Neural crest cell (in vitro differentiated cells): ENCODE results near the gene ERN1. TPM values are rescaled to one million over a fixed set of nuclear protein-coding genes. Genes with fewer than 3 reads are reported as not detected.
A peak's percentile ranks its signal among the peaks of the same experiment; 100 is the strongest.

ENCODE experiments used
- DNase-seq: peaks from one replicate; pipeline ENCODE4 v3.0.0; 2021; ENCODE audit warnings: low read depth, mixed read lengths, low spot score
- H3K27ac Mint-ChIP-seq: one replicate; pipeline ENCODE4 v1.8.0; 2021; ENCODE audit warnings: mild to moderate bottlenecking, mixed read lengths; ENCODE audit not compliant: unreplicated experiment
- H3K27me3 Mint-ChIP-seq: 2 replicates; pipeline ENCODE4 v1.8.0; 2021; ENCODE audit warnings: low read depth, mild to moderate bottlenecking, mixed read lengths
- H3K36me3 Mint-ChIP-seq: 2 replicates; pipeline ENCODE4 v1.8.0; 2021; ENCODE audit warnings: low read depth, mild to moderate bottlenecking, mixed read lengths
- H3K4me1 Mint-ChIP-seq: 2 replicates; pipeline ENCODE4 v1.8.0; 2021; ENCODE audit warnings: mixed read lengths
- H3K4me3 Mint-ChIP-seq: one replicate; pipeline ENCODE4 v1.8.0; 2021; ENCODE audit warnings: mild to moderate bottlenecking, mixed read lengths
- H3K9me3 Mint-ChIP-seq: 2 replicates; pipeline ENCODE4 v1.8.0; 2021; ENCODE audit warnings: mixed read lengths
- total RNA-seq: library from RNA; stranded (reverse); gene quantifications from 2 replicates; pipeline ENCODE4 v1.2.1, GENCODE V29; 2021
- TF ChIP-seq, protein P1 (sequence below): fragments of 200-600 bp; sonication (generic); conservative IDR thresholded peaks from 2 replicates; pipeline ENCODE4 v1.5.0; 2021; ENCODE audit warnings: antibody characterized with exemption, mild to moderate bottlenecking

Gene ERN1
- total RNA-seq, 1 donor from 2014 or later = 8.5 TPM

DNA sequence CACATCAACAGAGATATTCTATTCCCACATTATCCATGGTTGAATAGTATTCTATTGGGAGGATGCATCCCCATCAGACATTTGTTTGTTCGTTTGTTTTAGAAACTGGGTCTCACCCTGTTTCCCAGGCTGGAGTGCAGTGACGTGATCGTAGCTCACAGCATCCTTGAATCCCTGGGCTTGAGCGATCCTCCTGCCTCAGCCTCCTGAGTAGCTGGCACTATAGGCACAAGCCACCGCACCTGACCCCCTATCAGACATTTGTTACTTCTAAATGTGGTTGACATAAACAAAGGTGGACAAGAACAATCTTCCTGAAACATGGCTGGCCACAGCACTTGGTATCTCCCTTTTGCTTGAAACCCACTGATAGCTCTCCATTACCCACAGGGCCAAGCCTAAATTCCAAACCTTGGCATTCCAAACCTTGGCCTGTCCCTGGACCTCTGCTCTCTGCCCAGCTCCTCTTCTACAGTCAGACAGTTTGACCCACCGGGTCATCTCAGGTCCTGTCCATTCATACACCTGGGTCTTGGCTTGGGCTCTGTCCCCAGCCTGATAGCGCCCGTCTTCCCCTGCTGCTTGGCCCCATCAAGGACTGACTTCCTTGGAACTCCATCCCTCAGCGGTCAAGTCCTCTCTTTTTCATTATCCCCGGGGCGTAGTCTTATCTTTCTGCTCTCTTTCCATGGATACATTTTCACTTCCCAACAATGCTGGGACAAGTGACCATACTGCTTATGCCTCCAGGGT is 133.3 kb downstream of the ERN1 start:
- no peak for DNase-seq
- Mint-ChIP-seq H3K27ac (no peak overlapping the region), H3K4me1 (peaks cover 15% of the 10 kb centered on the region), H3K9me3 (no peaks in the 10 kb centered on the region), H3K36me3 (no peaks in the 10 kb centered on the region), H3K27me3 (peaks cover 50% of the 10 kb centered on the region), H3K4me3 (peak overlapping the region; percentile 16)
- TF ChIP-seq, protein P1, sequence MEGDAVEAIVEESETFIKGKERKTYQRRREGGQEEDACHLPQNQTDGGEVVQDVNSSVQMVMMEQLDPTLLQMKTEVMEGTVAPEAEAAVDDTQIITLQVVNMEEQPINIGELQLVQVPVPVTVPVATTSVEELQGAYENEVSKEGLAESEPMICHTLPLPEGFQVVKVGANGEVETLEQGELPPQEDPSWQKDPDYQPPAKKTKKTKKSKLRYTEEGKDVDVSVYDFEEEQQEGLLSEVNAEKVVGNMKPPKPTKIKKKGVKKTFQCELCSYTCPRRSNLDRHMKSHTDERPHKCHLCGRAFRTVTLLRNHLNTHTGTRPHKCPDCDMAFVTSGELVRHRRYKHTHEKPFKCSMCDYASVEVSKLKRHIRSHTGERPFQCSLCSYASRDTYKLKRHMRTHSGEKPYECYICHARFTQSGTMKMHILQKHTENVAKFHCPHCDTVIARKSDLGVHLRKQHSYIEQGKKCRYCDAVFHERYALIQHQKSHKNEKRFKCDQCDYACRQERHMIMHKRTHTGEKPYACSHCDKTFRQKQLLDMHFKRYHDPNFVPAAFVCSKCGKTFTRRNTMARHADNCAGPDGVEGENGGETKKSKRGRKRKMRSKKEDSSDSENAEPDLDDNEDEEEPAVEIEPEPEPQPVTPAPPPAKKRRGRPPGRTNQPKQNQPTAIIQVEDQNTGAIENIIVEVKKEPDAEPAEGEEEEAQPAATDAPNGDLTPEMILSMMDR = no peak

GRCh38 chr17:63995626-63996025 is 134.3 kb downstream of the ERN1 start:
- H3K9me3 Mint-ChIP-seq = no peaks in the 10 kb centered on the region
- H3K36me3 Mint-ChIP-seq = no peaks in the 10 kb centered on the region
- H3K4me1 Mint-ChIP-seq = peaks cover 15% of the 10 kb centered on the region
- H3K27ac Mint-ChIP-seq = no peak overlapping the region
- DNase-seq = no peak
- H3K4me3 Mint-ChIP-seq = peak overlapping the region; percentile 32
- peaks cover 53% of the 10 kb centered on the region for H3K27me3 Mint-ChIP-seq
- TF ChIP-seq, protein P1 = no peak

DNA sequence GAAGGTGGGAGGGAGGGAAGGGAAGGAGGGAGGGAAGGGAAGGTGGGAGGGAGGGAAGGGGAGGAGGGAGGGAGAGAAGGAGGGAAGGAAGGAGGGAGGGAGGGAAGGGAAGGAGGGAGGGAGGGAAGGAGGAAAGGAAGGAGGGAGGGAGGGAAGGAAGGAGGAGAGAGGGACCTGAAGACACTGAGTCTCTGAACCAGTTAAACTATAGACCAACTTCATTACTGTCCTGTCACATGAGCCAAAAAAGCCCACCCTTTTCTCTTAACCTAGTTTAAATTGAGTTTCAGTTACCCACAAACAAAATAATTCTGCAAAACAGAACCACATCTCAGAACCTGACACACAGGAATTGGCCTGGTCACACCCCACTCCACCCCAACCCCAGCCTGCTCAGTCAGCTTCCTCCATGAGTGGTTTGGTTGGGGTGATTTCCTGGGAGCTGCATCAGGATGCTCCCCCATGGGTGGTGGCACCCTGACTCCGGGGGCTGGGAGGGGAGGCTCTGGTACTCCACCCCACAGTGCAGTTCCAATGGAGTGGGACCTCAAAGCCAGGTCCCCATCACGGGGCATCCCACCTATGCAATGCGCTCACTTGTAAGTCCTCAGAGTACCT is 136.5 kb downstream of the ERN1 start:
- TF ChIP-seq, protein P1 = no peak
- Mint-ChIP-seq H3K9me3 (no peaks in the 10 kb centered on the region), H3K4me1 (peaks cover 16% of the 10 kb centered on the region), H3K36me3 (no peaks in the 10 kb centered on the region), H3K4me3 (no peak overlapping the region), H3K27ac (no peak overlapping the region), H3K27me3 (peaks cover 54% of the 10 kb centered on the region)
- no peak for DNase-seq

- Mint-ChIP-seq H3K4me1 (peaks cover 21% of the 10 kb centered on the region), H3K9me3 (no peaks in the 10 kb centered on the region), H3K27ac (no peak overlapping the region), H3K36me3 (no peaks in the 10 kb centered on the region), H3K4me3 (no peak overlapping the region), H3K27me3 (peaks cover 48% of the 10 kb centered on the region)
- DNase-seq = no peak
- TF ChIP-seq, protein P1 = no peak
Observed at GRCh38 chr17:63991611-63992010, 138.3 kb downstream of the ERN1 start.

GRCh38 chr17:63989622-63990345 is 140.2 kb downstream of the ERN1 start:
- Mint-ChIP-seq H3K27ac (no peak overlapping the region), H3K4me3 (no peak overlapping the region), H3K36me3 (no peaks in the 10 kb centered on the region), H3K4me1 (peaks cover 15% of the 10 kb centered on the region), H3K27me3 (peaks cover 36% of the 10 kb centered on the region), H3K9me3 (no peaks in the 10 kb centered on the region)
- no peak for DNase-seq
- TF ChIP-seq, protein P1 = no peak

Other genes with a start within 250 kb of the ERN1 start
- gene GH2, start 248.2 kb downstream of the ERN1 start, total RNA-seq = not detected in 2 replicates
- gene CSH1, start 233.6 kb downstream of the ERN1 start, total RNA-seq = not detected in 2 replicates
- not detected in 2 replicates for gene CSHL1, start 218.9 kb downstream of the ERN1 start, total RNA-seq
- not detected in 2 replicates for gene GH1, start 211.3 kb downstream of the ERN1 start, total RNA-seq
- gene CD79B, start 197.8 kb downstream of the ERN1 start, total RNA-seq = 0.86 and 1.0 TPM in 2 replicates
- gene SCN4A, start 157.2 kb downstream of the ERN1 start, total RNA-seq = 1.6 and 1.9 TPM in 2 replicates
- 0.82 and 1.4 TPM in 2 replicates for gene PRR29, start 131.8 kb downstream of the ERN1 start, total RNA-seq
- gene ICAM2, start 109.5 kb downstream of the ERN1 start, total RNA-seq = not detected in 2 replicates
- 19.2 TPM in 2 replicates for gene TEX2, start 133.1 kb upstream of the ERN1 start, total RNA-seq